ENCODE data around the gene LAMC3.

LAMC3 gene

GRCh38 chr9:130979591-130980385 lies 29.2 kb upstream of the LAMC3 start:
- DNase-seq, result no peak

- DNase-seq, result no peak
Measured at GRCh38 chr9:130980526-130980925, 28.4 kb upstream of the LAMC3 start.

GRCh38 chr9:130981002-130981755 lies 27.8 kb upstream of the LAMC3 start:
- no peak for DNase-seq

- no peak for DNase-seq
Measured at GRCh38 chr9:130981756-130982137, 27.2 kb upstream of the LAMC3 start.

GRCh38 chr9:130982636-130983358 lies 26.2 kb upstream of the LAMC3 start:
- DNase-seq, result no peak

- DNase-seq, result no peak
Measured at GRCh38 chr9:130983359-130983670, 25.7 kb upstream of the LAMC3 start.

- DNase-seq, result no peak
Measured at GRCh38 chr9:130983970-130984369, 25.0 kb upstream of the LAMC3 start.

- no peak for DNase-seq
Measured at GRCh38 chr9:130984521-130984920, 24.5 kb upstream of the LAMC3 start.

- no peak for DNase-seq
Measured at GRCh38 chr9:130985029-130985428, 23.9 kb upstream of the LAMC3 start.

GRCh38 chr9:130985606-130986162 lies 23.3 kb upstream of the LAMC3 start:
- no peak for DNase-seq

GRCh38 chr9:130986356-130986965 lies 22.5 kb upstream of the LAMC3 start:
- no peak for DNase-seq

- DNase-seq, result no peak
Measured at GRCh38 chr9:130987054-130987453, 21.9 kb upstream of the LAMC3 start.

GRCh38 chr9:130987738-130988399 lies 21.1 kb upstream of the LAMC3 start:
- no peak for DNase-seq

- DNase-seq, result no peak
Measured at GRCh38 chr9:130988400-130988747, 20.6 kb upstream of the LAMC3 start.

GRCh38 chr9:130988905-130989304 lies 20.1 kb upstream of the LAMC3 start:
- DNase-seq, result no peak

GRCh38 chr9:130989391-130989790 lies 19.6 kb upstream of the LAMC3 start:
- no peak for DNase-seq

- no peak for DNase-seq
Measured at GRCh38 chr9:130989891-130990290, 19.1 kb upstream of the LAMC3 start.

- DNase-seq, result no peak
Measured at GRCh38 chr9:130990306-130990977, 18.5 kb upstream of the LAMC3 start.

GRCh38 chr9:130990978-130991777 lies 17.8 kb upstream of the LAMC3 start:
- no peak for DNase-seq

- DNase-seq, result no peak
Measured at GRCh38 chr9:130991778-130992681, 16.9 kb upstream of the LAMC3 start.

All from activated gamma-delta T cell (primary cell).